Mammary epithelial cell (primary cell): ENCODE data around the gene PTX4.

Source experiments
- EZH2 ChIP-seq: IDR thresholded peaks from 2 replicates; pipeline ENCODE4 v1.6.1; 2012; ENCODE audit warnings: low read length, inconsistent platforms, borderline replicate concordance
- TF ChIP-seq, protein P1 (sequence below), 2 donors: IDR thresholded peaks in 1 of 2; conservative IDR thresholded peaks in 1 of 2; 2 replicates each; pipeline ENCODE4 v1.5.1; 2011 to 2012; ENCODE audit warnings: inconsistent platforms in 2 of 2, low read length in 2 of 2, mild to moderate bottlenecking in 2 of 2, control low read depth in 1 of 2, low read depth in 1 of 2; ENCODE audit not compliant: insufficient read depth in 1 of 2; ENCODE audit errors: extremely low read depth in 1 of 2

DNA sequence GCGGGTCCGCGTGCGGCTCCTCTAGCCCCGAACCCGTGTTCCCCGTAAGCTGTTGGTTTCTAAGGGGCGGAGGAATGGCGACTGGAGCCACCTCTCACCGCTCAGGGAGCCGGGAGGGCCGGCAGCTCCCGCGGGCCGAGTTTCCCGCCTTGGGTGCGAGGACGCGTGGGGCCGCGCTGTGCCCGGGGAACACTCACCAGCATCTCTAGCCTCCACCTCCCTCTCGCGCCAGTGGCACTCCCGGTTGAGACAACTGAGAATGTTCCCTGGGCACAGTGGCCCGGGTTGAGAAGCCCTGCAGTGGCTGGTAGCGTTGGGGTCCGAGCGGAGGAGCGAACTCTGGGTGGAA, 5.0 kb upstream of the PTX4 start:
- TF ChIP-seq, protein P1, sequence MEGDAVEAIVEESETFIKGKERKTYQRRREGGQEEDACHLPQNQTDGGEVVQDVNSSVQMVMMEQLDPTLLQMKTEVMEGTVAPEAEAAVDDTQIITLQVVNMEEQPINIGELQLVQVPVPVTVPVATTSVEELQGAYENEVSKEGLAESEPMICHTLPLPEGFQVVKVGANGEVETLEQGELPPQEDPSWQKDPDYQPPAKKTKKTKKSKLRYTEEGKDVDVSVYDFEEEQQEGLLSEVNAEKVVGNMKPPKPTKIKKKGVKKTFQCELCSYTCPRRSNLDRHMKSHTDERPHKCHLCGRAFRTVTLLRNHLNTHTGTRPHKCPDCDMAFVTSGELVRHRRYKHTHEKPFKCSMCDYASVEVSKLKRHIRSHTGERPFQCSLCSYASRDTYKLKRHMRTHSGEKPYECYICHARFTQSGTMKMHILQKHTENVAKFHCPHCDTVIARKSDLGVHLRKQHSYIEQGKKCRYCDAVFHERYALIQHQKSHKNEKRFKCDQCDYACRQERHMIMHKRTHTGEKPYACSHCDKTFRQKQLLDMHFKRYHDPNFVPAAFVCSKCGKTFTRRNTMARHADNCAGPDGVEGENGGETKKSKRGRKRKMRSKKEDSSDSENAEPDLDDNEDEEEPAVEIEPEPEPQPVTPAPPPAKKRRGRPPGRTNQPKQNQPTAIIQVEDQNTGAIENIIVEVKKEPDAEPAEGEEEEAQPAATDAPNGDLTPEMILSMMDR (conservative IDR thresholded peaks at IDR 0.05 in 1 of 2, IDR thresholded peaks at IDR 0.05 in 1 of 2; ENCODE audit: extremely low read depth in 1 of 2, insufficient read depth in 1 of 2, low read depth in 1 of 2, low read length in 2 of 2) = no peak
- no peak for TF ChIP-seq EZH2
